ENCODE data around the gene DNMT3B. TPM values are rescaled to one million over a fixed set of nuclear protein-coding genes. Genes with fewer than 3 reads are reported as not detected.

Gene DNMT3B
- polyA plus RNA-seq, 1 donor (not counting 4 experiments of a cell fraction or from before 2014, with no cell fraction given) = 1.1 TPM

DNA sequence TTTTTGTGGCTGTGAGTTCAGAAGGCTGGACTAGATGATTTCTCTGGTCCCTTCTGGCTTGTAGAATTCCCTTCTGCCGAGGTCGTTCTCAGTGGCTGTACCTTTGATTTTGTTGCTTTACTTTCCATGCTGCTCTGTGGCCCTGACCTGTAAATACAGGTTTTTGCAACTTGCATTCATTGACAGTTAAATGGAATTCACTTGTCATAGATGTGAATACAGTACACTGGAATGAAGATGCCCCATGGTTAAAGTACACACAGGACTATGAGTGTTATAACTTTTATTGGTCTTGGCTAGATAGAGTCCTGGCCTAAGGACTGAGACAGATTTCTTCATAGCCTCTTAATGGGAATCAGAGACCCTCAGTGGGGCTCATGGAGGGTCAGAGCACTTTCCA is 83.6 kb downstream of the DNMT3B start:
- H3K79me2 ChIP-seq (ENCODE audit: control insufficient read depth, insufficient read depth, low read length) = peaks cover 34% of the 10 kb centered on the region
- H3K36me3 ChIP-seq (ENCODE audit: control insufficient read depth in 2 of 2, extremely low read depth in 1 of 2, insufficient read depth in 2 of 2, low read length in 2 of 2) = peaks cover 13 to 21% of the 10 kb centered on the region in 2 experiments
- H3K27me3 ChIP-seq (ENCODE audit: control insufficient read depth, extremely low read depth, insufficient read depth, low read length) = no peaks in the 10 kb centered on the region
- TF ChIP-seq, protein P1, sequence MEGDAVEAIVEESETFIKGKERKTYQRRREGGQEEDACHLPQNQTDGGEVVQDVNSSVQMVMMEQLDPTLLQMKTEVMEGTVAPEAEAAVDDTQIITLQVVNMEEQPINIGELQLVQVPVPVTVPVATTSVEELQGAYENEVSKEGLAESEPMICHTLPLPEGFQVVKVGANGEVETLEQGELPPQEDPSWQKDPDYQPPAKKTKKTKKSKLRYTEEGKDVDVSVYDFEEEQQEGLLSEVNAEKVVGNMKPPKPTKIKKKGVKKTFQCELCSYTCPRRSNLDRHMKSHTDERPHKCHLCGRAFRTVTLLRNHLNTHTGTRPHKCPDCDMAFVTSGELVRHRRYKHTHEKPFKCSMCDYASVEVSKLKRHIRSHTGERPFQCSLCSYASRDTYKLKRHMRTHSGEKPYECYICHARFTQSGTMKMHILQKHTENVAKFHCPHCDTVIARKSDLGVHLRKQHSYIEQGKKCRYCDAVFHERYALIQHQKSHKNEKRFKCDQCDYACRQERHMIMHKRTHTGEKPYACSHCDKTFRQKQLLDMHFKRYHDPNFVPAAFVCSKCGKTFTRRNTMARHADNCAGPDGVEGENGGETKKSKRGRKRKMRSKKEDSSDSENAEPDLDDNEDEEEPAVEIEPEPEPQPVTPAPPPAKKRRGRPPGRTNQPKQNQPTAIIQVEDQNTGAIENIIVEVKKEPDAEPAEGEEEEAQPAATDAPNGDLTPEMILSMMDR (optimal IDR thresholded peaks at IDR 0.05 in 1 of 3, IDR thresholded peaks at IDR 0.05 in 1 of 3, conservative IDR thresholded peaks at IDR 0.05 in 1 of 3; ENCODE audit: extremely low read depth in 1 of 3, insufficient read depth in 2 of 3, low read length in 3 of 3) = no peak
- TF ChIP-seq EZH2 (IDR thresholded peaks at IDR 0.05; ENCODE audit: low read length) = no peak
- H3K4me3 ChIP-seq (ENCODE audit: control insufficient read depth in 2 of 3, extremely low read depth in 1 of 3, insufficient read depth in 2 of 3, low read depth in 1 of 3, low read length in 3 of 3) = no peak overlapping the region
- no peak overlapping the region for H3K27ac ChIP-seq (ENCODE audit: control insufficient read depth, insufficient read depth, low read length)
- peaks cover 5% of the 10 kb centered on the region for H4K20me1 ChIP-seq (ENCODE audit: control insufficient read depth, extremely low read depth, insufficient read depth, low read length)
- H3K9me3 ChIP-seq (ENCODE audit: control insufficient read depth, low read depth, low read length) = no peaks in the 10 kb centered on the region
- no peak overlapping the region for H3K4me2 ChIP-seq (ENCODE audit: control insufficient read depth, extremely low read depth, insufficient read depth, low read depth, low read length)
- no peak overlapping the region for H2AFZ ChIP-seq (ENCODE audit: control insufficient read depth, low read length)
- dilution Hi-C loops (cut with MboI; ENCODE audit: extremely low pct_ligation_motif_present, low sequenced_read_pairs) = no loop called here
- H3K4me1 ChIP-seq (ENCODE audit: control insufficient read depth, extremely low read depth, insufficient read depth, low read length) = peaks cover 22% of the 10 kb centered on the region
- no peaks in the 10 kb centered on the region for H3K9me1 ChIP-seq (ENCODE audit: control insufficient read depth, extremely low read depth, insufficient read depth, low read length)
- FAIRE-seq (no peak), DNase-seq (ENCODE audit: low read depth, low spot score) (no peak)
- H3K9ac ChIP-seq (ENCODE audit: control insufficient read depth, extremely low read depth, insufficient read depth, low read length) = no peak overlapping the region

DNA sequence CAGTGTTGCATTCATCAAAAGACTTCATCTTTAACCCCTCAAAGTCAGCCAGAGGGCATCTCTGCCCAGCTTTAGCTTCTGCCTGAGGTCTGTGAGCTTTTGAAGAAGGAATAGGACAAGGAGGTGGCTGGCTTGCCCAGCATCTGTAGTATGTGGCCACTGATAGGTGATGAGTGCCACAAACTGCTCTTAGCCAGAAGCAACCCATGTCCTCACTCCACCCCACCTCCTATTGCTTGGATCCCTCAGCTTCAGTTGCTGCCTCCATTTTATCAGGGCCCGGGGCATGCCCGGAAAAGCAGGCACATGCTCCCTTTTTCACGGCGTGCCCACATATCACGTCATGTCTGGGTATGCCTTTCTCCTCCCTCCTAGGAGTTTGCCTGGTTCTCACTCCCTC is 84.7 kb downstream of the DNMT3B start:
- Histone ChIP-seq H3K36me3 (ENCODE audit: control insufficient read depth in 2 of 2, extremely low read depth in 1 of 2, insufficient read depth in 2 of 2, low read length in 2 of 2) (peaks cover 10 to 24% of the 10 kb centered on the region in 2 experiments), H3K4me1 (ENCODE audit: control insufficient read depth, extremely low read depth, insufficient read depth, low read length) (peaks cover 22% of the 10 kb centered on the region), H3K27me3 (ENCODE audit: control insufficient read depth, extremely low read depth, insufficient read depth, low read length) (no peaks in the 10 kb centered on the region), H3K9me1 (ENCODE audit: control insufficient read depth, extremely low read depth, insufficient read depth, low read length) (no peaks in the 10 kb centered on the region), H2AFZ (ENCODE audit: control insufficient read depth, low read length) (no peak overlapping the region), H3K79me2 (ENCODE audit: control insufficient read depth, insufficient read depth, low read length) (peaks cover 26% of the 10 kb centered on the region), H3K9ac (ENCODE audit: control insufficient read depth, extremely low read depth, insufficient read depth, low read length) (no peak overlapping the region), H3K4me2 (ENCODE audit: control insufficient read depth, extremely low read depth, insufficient read depth, low read depth, low read length) (no peak overlapping the region), H3K4me3 (ENCODE audit: control insufficient read depth in 2 of 3, extremely low read depth in 1 of 3, insufficient read depth in 2 of 3, low read depth in 1 of 3, low read length in 3 of 3) (no peak overlapping the region), H3K9me3 (ENCODE audit: control insufficient read depth, low read depth, low read length) (no peaks in the 10 kb centered on the region), H3K27ac (ENCODE audit: control insufficient read depth, insufficient read depth, low read length) (peak overlapping the region; percentile 22), H4K20me1 (ENCODE audit: control insufficient read depth, extremely low read depth, insufficient read depth, low read length) (peaks cover 5% of the 10 kb centered on the region)
- dilution Hi-C loops (cut with MboI; ENCODE audit: extremely low pct_ligation_motif_present, low sequenced_read_pairs) = no loop called here
- FAIRE-seq = no peak
- no peak for DNase-seq (ENCODE audit: low read depth, low spot score)
- TF ChIP-seq, protein P1 (optimal IDR thresholded peaks at IDR 0.05 in 1 of 3, IDR thresholded peaks at IDR 0.05 in 1 of 3, conservative IDR thresholded peaks at IDR 0.05 in 1 of 3; ENCODE audit: extremely low read depth in 1 of 3, insufficient read depth in 2 of 3, low read length in 3 of 3) = no peak
- TF ChIP-seq EZH2 (IDR thresholded peaks at IDR 0.05; ENCODE audit: low read length) = no peak
